HepG2 (cell line): Measurements from ENCODE around the gene RAPGEF5. TPM values are rescaled to one million over a fixed set of nuclear protein-coding genes. Genes with fewer than 3 reads are reported as not detected.
A peak's percentile ranks its signal among the peaks of the same experiment; 100 is the strongest.

Source experiments
- BHLHE40 ChIP-seq: IDR thresholded peaks from 2 replicates; pipeline ENCODE4 v1.6.1; 2011; ENCODE audit warnings: low read length, improper control_type of control experiment
- FOXA3 ChIP-seq: IDR thresholded peaks from 2 replicates; pipeline ENCODE4 v1.6.1; 2016; ENCODE audit warnings: missing genetic modification reagents, missing compliant biosample characterization
- GABPB1 ChIP-seq: IDR thresholded peaks from 2 replicates; pipeline ENCODE4 v1.6.1; 2016; ENCODE audit warnings: mild to moderate bottlenecking, missing genetic modification reagents, moderate library complexity, missing compliant biosample characterization
- GZF1 ChIP-seq: sonication (generic); formaldehyde crosslinking; IDR thresholded peaks from 2 replicates; pipeline ENCODE4 v1.5.1; 2020; ENCODE audit warnings: mild to moderate bottlenecking, missing genetic modification reagents
- ISL2 ChIP-seq: sonication (generic); formaldehyde crosslinking; IDR thresholded peaks from 2 replicates; pipeline ENCODE4 v1.5.0; 2020; ENCODE audit warnings: missing genetic modification reagents
- NFE2 ChIP-seq: sonication (generic); formaldehyde crosslinking; IDR thresholded peaks from 2 replicates; pipeline ENCODE4 v1.4.0; 2020; ENCODE audit warnings: missing genetic modification reagents
- PAF1 ChIP-seq: IDR thresholded peaks from 2 replicates; pipeline ENCODE4 v1.6.1; 2016; ENCODE audit warnings: missing genetic modification reagents, missing compliant biosample characterization
- REST ChIP-seq, 2 experiments: IDR thresholded peaks; 2 replicates each; pipeline ENCODE4 v1.6.1; 2011 to 2012; ENCODE audit warnings: low read length in 2 of 2, borderline replicate concordance in 1 of 2, low read depth in 1 of 2, mild to moderate bottlenecking in 1 of 2, moderate library complexity in 1 of 2
- ZBTB8A ChIP-seq: sonication (generic); formaldehyde crosslinking; IDR thresholded peaks from 2 replicates; pipeline ENCODE4 v1.4.0; 2020; ENCODE audit warnings: mild to moderate bottlenecking, low read depth, missing genetic modification reagents, borderline replicate concordance
- ZNF616 ChIP-seq: sonication (generic); formaldehyde crosslinking; IDR thresholded peaks from 2 replicates; pipeline ENCODE4 v1.5.0; 2020; ENCODE audit warnings: low read depth, mild to moderate bottlenecking, missing genetic modification reagents
- ZZZ3 ChIP-seq: sonication (generic); formaldehyde crosslinking; IDR thresholded peaks from 2 replicates; pipeline ENCODE4 v1.4.0; 2020; ENCODE audit warnings: missing genetic modification reagents, mild to moderate bottlenecking, borderline replicate concordance
- polyA plus RNA-seq, 8 experiments: library from polyadenylated mRNA; depleted of rRNA in 3 of 8; stranded (reverse) in 7 of 8; unstranded in 1 of 8; fragments of >200 nt; fragmentation: Illumina TruSeq in 4 of 8; extraction: Trizol in 4 of 8; gene quantifications; 2 replicates each; pipeline versions ENCODE4 v1.2.1 to v1.2.3, GENCODE V29; 2011 to 2016; ENCODE audit warnings: low read depth in 4 of 8, missing spikeins in 1 of 8, mixed read lengths in 1 of 8; ENCODE audit not compliant: insufficient read depth in 1 of 8
- total RNA-seq, 5 experiments: library from RNA; depleted of rRNA; stranded (reverse); fragments of >200 nt; fragmentation: Illumina TruSeq; extraction: Trizol; gene quantifications; 2 replicates each; pipeline ENCODE4 v1.2.3, GENCODE V29; 2016; ENCODE audit warnings: low read depth in 1 of 5

Gene RAPGEF5
- total and polyA plus RNA-seq, 2 of the 13 experiments (the other 11 are each of a cell fraction or from before 2014, with no cell fraction given): 17.1 to 23.4 TPM

GRCh38 chr7:22357311-22358175 is 589 bp upstream of the RAPGEF5 start (continued):
- no peak for TF ChIP-seq ZBTB8A (CRISPR knock-in tag)
- peak; percentile 39; the same call in 1 of the 2 replicates for TF ChIP-seq BHLHE40
- no peak for TF ChIP-seq ZZZ3 (CRISPR knock-in tag)
- TF ChIP-seq PAF1 (CRISPR knock-in tag): no peak
- TF ChIP-seq GABPB1 (CRISPR knock-in tag): no peak
- 0 out of 2 replicates have a peak, but pooled peaks have one; percentile 14 for TF ChIP-seq ZNF616
- peak; percentile 87 for TF ChIP-seq FOXA3 (CRISPR knock-in tag)
- no peak for TF ChIP-seq NFE2
- no peak for TF ChIP-seq ISL2 (CRISPR knock-in tag)
- no peak for TF ChIP-seq GZF1
- TF ChIP-seq REST (IDR thresholded peaks at IDR 0.05; ENCODE audit: borderline replicate concordance in 1 of 2, low read depth in 1 of 2, low read length in 2 of 2): peak in 1 of 2 experiments; percentile 65; a peak in 1 of 4 replicates
